HepG2 (cell line): Measurements from ENCODE around the gene FAM131C. TPM values are rescaled to one million over a fixed set of nuclear protein-coding genes. Genes with fewer than 3 reads are reported as not detected.

ENCODE experiments used
- BRCA1 ChIP-seq: sonication (generic); formaldehyde crosslinking; IDR thresholded peaks from 2 replicates; pipeline ENCODE4 v1.4.0; 2020; ENCODE audit warnings: missing genetic modification reagents
- HNRNPLL ChIP-seq: fragments of 200-400 bp; formaldehyde crosslinking; IDR thresholded peaks from 2 replicates; pipeline ENCODE4 v1.6.1; 2017; ENCODE audit warnings: mild to moderate bottlenecking, low read depth, low read length; ENCODE audit not compliant: poor library complexity, severe bottlenecking
- HOMEZ ChIP-seq: IDR thresholded peaks from 2 replicates; pipeline ENCODE4 v1.6.1; 2016; ENCODE audit warnings: low read depth
- KMT2A ChIP-seq: sonication (generic); formaldehyde crosslinking; IDR thresholded peaks from 2 replicates; pipeline ENCODE4 v1.4.0; 2020; ENCODE audit warnings: missing genetic modification reagents
- MLXIP ChIP-seq: sonication (generic); formaldehyde crosslinking; IDR thresholded peaks from 2 replicates; pipeline ENCODE4 v1.9.0; 2021; ENCODE audit warnings: missing genetic modification reagents, borderline replicate concordance
- PHF21A ChIP-seq: sonication (generic); formaldehyde crosslinking; IDR thresholded peaks from 2 replicates; pipeline ENCODE4 v1.5.0; 2020; ENCODE audit warnings: mild to moderate bottlenecking, missing genetic modification reagents
- SP140L ChIP-seq: sonication (generic); formaldehyde crosslinking; IDR thresholded peaks from 2 replicates; pipeline ENCODE4 v1.4.0; 2020; ENCODE audit warnings: missing genetic modification reagents, borderline replicate concordance
- TIGD3 ChIP-seq: sonication (generic); formaldehyde crosslinking; IDR thresholded peaks from 2 replicates; pipeline ENCODE4 v1.5.1; 2020; ENCODE audit warnings: mild to moderate bottlenecking, missing genetic modification reagents, borderline replicate concordance
- ZBTB4 ChIP-seq: sonication (generic); formaldehyde crosslinking; IDR thresholded peaks from 2 replicates; pipeline ENCODE4 v1.4.0; 2020; ENCODE audit warnings: missing genetic modification reagents, mild to moderate bottlenecking, borderline replicate concordance
- ZNF280D ChIP-seq: sonication (generic); formaldehyde crosslinking; IDR thresholded peaks from 2 replicates; pipeline ENCODE4 v1.5.1; 2020; ENCODE audit warnings: mild to moderate bottlenecking, missing genetic modification reagents
- ZNF597 ChIP-seq: sonication (generic); formaldehyde crosslinking; IDR thresholded peaks from 2 replicates; pipeline ENCODE4 v1.5.0; 2020; ENCODE audit warnings: missing genetic modification reagents
- ZSCAN21 ChIP-seq: sonication (generic); formaldehyde crosslinking; IDR thresholded peaks from 2 replicates; pipeline ENCODE4 v1.8.0; 2022; ENCODE audit warnings: mild to moderate bottlenecking, missing genetic modification reagents, moderate library complexity, borderline replicate concordance
- ZSCAN31 ChIP-seq: sonication (generic); formaldehyde crosslinking; IDR thresholded peaks from 2 replicates; pipeline ENCODE4 v1.5.0; 2020; ENCODE audit warnings: low read depth, mild to moderate bottlenecking, missing genetic modification reagents
- polyA plus RNA-seq, 8 experiments: library from polyadenylated mRNA; depleted of rRNA in 3 of 8; stranded (reverse) in 7 of 8; unstranded in 1 of 8; fragments of >200 nt; fragmentation: Illumina TruSeq in 4 of 8; extraction: Trizol in 4 of 8; gene quantifications; 2 replicates each; pipeline versions ENCODE4 v1.2.1 to v1.2.3, GENCODE V29; 2011 to 2016; ENCODE audit warnings: low read depth in 4 of 8, missing spikeins in 1 of 8, mixed read lengths in 1 of 8; ENCODE audit not compliant: insufficient read depth in 1 of 8
- total RNA-seq, 5 experiments: library from RNA; depleted of rRNA; stranded (reverse); fragments of >200 nt; fragmentation: Illumina TruSeq; extraction: Trizol; gene quantifications; 2 replicates each; pipeline ENCODE4 v1.2.3, GENCODE V29; 2016; ENCODE audit warnings: low read depth in 1 of 5

The FAM131C gene
- total and polyA plus RNA-seq, 2 of the 13 experiments (the other 11 are each of a cell fraction or from before 2014, with no cell fraction given), result 0.07 TPM; not detected in 1

- TF ChIP-seq ZSCAN21 (0 out of 2 replicates have a peak, but pooled peaks have one; percentile 27), ZNF280D (CRISPR knock-in tag) (no peak), SP140L (CRISPR knock-in tag) (no peak), HNRNPLL (no peak), MLXIP (no peak), TIGD3 (CRISPR knock-in tag) (no peak), ZSCAN31 (CRISPR knock-in tag) (no peak), PHF21A (no peak), ZNF597 (CRISPR knock-in tag) (no peak), BRCA1 (no peak), KMT2A (CRISPR knock-in tag) (no peak), HOMEZ (CRISPR knock-in tag) (no peak), ZBTB4 (no peak)
Observed at GRCh38 chr1:16014509-16015482, 58.7 kb downstream of the FAM131C start (continued).
